ENCODE results near the gene HDHD5. TPM values are rescaled to one million over a fixed set of nuclear protein-coding genes. Genes with fewer than 3 reads are reported as not detected.

Gene HDHD5
- total and polyA plus RNA-seq, 7 donors, result 24.6 to 68.3 (median 33.9) TPM

GRCh38 chr22:17137861-17138425 lies 21.1 kb downstream of the HDHD5 start:
- H3K4me3 ChIP-seq, result no peak overlapping the region
- 79 to 89% (median 83%) methylated on average over 17 of the region's 17 CpGs for WGBS, 3 donors
- DNase-seq, result no peak
- intact Hi-C loops (cut with DNase I), result no loop called here
- no peak overlapping the region for H3K27ac ChIP-seq
- H3K4me1 ChIP-seq, result peaks cover 41% of the 10 kb centered on the region
- TF ChIP-seq CTCF (IDR thresholded peaks at IDR 0.05), result no peak
- H3K27me3 ChIP-seq (ENCODE audit: insufficient read depth in 3 of 3, low read length in 2 of 3), result no peaks in the 10 kb centered on the region
- no peak for ATAC-seq
- H3K36me3 ChIP-seq (ENCODE audit: insufficient read depth in 1 of 2, low read depth in 1 of 2), result peaks cover 0 to 37% of the 10 kb centered on the region in 2 donors
- H3K9me3 ChIP-seq, result no peaks in the 10 kb centered on the region

DNA sequence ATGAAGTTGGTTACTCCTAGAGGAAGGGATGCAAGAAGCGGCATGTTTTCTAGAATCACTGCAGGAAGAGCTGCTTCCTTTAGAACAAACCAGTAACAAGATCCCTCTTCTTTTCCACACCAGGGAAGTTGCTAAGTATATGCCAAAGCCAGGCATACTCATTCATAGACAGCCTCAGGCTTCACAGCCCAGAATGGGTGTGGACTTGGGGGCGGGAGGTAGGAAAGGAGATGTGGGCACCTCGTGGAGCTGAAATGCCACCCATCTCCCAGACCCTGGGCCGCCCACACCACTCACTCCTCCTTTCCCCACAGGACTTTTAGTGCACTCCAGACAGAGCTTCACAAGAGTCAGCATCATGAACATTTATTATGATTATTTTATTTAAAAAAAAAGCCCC lies 21.9 kb downstream of the HDHD5 start:
- intact Hi-C loops (cut with DNase I), result no loop called here
- DNase-seq (no peak), ATAC-seq (no peak)
- Histone ChIP-seq H3K27me3 (ENCODE audit: insufficient read depth in 3 of 3, low read length in 2 of 3) (no peaks in the 10 kb centered on the region), H3K4me3 (no peak overlapping the region), H3K4me1 (peaks cover 41% of the 10 kb centered on the region), H3K36me3 (ENCODE audit: insufficient read depth in 1 of 2, low read depth in 1 of 2) (peaks cover 0 to 29% of the 10 kb centered on the region in 2 donors), H3K9me3 (no peaks in the 10 kb centered on the region), H3K27ac (peak overlapping the region; percentile 46)
- no peak for TF ChIP-seq CTCF (IDR thresholded peaks at IDR 0.05)
- WGBS, 3 donors, result 50 to 78% (median 52%) methylated on average over 4 of the region's 4 CpGs

DNA sequence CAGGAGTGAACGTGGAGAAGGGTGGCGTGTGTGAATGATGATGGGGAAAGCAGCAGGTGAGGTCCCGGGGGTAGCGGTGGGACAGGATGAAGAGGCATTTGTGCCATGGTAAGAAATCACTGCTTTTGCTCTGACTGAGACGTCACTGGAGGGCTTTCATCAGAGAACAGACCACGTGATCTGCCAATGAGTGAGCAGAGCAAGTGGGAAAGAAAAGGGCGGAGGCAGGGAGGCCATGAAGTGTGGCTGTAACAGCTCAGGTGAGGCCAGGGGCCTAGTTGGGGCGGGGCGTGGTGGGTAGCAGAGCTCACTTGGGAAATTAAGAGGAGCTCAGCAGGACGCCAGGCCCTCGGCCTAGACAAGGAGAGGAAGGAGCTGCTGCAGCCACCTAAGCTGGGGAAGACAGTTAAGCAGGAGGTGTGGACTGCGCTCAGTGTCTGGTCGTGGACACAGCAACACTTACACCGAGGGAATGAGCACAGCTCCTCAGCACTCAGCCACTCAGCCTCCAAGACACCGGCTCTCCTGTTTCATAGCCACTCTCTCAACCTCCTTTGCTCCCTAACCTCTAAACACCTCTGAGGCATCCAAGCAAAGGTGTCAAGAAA lies 23.8 kb downstream of the HDHD5 start:
- Histone ChIP-seq H3K36me3 (ENCODE audit: insufficient read depth in 1 of 2, low read depth in 1 of 2) (peaks cover 0 to 15% of the 10 kb centered on the region in 2 donors), H3K9me3 (no peaks in the 10 kb centered on the region), H3K4me1 (peaks cover 32% of the 10 kb centered on the region), H3K27me3 (ENCODE audit: insufficient read depth in 3 of 3, low read length in 2 of 3) (no peaks in the 10 kb centered on the region), H3K4me3 (no peak overlapping the region), H3K27ac (no peak overlapping the region)
- ATAC-seq, result no peak
- no peak for TF ChIP-seq CTCF (IDR thresholded peaks at IDR 0.05)
- intact Hi-C loops (cut with DNase I), result no loop called here
- WGBS, 3 donors, result 83 to 92% (median 87%) methylated on average over 15 of the region's 15 CpGs
- no peak for DNase-seq

DNA sequence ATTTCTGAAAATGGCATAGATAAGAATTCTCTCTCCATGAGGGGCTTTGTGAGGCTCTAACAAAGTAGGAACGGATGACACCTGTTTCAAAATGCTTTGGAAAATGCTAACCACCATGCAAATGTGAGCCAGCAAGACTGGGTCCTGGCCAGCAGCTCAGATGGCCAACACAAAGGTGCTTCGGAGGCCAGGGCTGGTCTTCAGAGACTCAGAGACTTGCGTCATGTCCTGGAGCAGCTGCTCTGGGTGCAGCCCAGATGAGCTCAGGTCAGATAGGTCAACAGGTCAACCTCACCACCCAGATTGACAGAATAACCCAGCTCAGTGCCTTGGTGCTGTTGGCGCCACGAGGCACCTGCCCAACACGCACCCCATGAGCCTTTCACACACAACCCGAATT lies 25.9 kb downstream of the HDHD5 start:
- 59 to 68% (median 62%) methylated on average over 7 of the region's 7 CpGs for WGBS, 3 donors
- H3K27ac ChIP-seq, result peak overlapping the region; percentile 73
- H3K36me3 ChIP-seq (ENCODE audit: insufficient read depth in 1 of 2, low read depth in 1 of 2), result peaks cover 0 to 8% of the 10 kb centered on the region in 2 donors
- H3K9me3 ChIP-seq, result no peaks in the 10 kb centered on the region
- intact Hi-C loops (cut with DNase I), result no loop called here
- no peak for TF ChIP-seq CTCF (IDR thresholded peaks at IDR 0.05)
- no peak overlapping the region for H3K4me3 ChIP-seq
- peak in 3 of 4 donors; percentile 42 to 64 (median 60) for ATAC-seq
- DNase-seq, result no peak
- peaks cover 18% of the 10 kb centered on the region for H3K4me1 ChIP-seq
- no peaks in the 10 kb centered on the region for H3K27me3 ChIP-seq (ENCODE audit: insufficient read depth in 3 of 3, low read length in 2 of 3)
